Thyroid gland (tissue), 4 donors: ENCODE data around the gene TSPAN32.

Experiments used
- CTCF ChIP-seq, 6 experiments: fragments of 200-600 bp in 3 of 6; fragments of 450-650 bp in 3 of 6; sonication (generic) in 3 of 6; IDR thresholded peaks; one replicate each; pipeline ENCODE4 v1.5.1; 2016 to 2019; ENCODE audit warnings: antibody characterized with exemption in 6 of 6, mild to moderate bottlenecking in 2 of 6, inconsistent platforms in 1 of 6, moderate library complexity in 1 of 6
- POLR2A ChIP-seq, 2 donors: fragments of 450-650 bp; IDR thresholded peaks; one replicate each; pipeline ENCODE4 v1.6.1; 2017; ENCODE audit warnings: antibody characterized with exemption in 2 of 2, mild to moderate bottlenecking in 2 of 2, moderate library complexity in 1 of 2

GRCh38 chr11:2362414-2362813 is 60.6 kb downstream of the TSPAN32 start:
- TF ChIP-seq CTCF (IDR thresholded peaks at IDR 0.05) (no peak), POLR2A (IDR thresholded peaks at IDR 0.05) (no peak)
